AG10803 (cell line): ENCODE data around the gene KCNAB2.

Source experiments
- DNase-seq: peaks from one replicate; pipeline ENCODE4 v3.0.0; 2010; ENCODE audit warnings: low read depth
- H3K4me3 ChIP-seq: 2 replicates; pipeline ENCODE4 v1.5.1; 2011; ENCODE audit warnings: mild to moderate bottlenecking, low read length, control low read depth
- TF ChIP-seq, protein P1 (sequence below): conservative IDR thresholded peaks from 2 replicates; pipeline ENCODE4 v1.5.1; 2011; ENCODE audit warnings: mild to moderate bottlenecking, low read length, control low read depth, inconsistent platforms

The KCNAB2 gene

GRCh38 chr1:6068932-6069331 is 23.2 kb downstream of the KCNAB2 start:
- DNase-seq, result no peak
- TF ChIP-seq, protein P1, sequence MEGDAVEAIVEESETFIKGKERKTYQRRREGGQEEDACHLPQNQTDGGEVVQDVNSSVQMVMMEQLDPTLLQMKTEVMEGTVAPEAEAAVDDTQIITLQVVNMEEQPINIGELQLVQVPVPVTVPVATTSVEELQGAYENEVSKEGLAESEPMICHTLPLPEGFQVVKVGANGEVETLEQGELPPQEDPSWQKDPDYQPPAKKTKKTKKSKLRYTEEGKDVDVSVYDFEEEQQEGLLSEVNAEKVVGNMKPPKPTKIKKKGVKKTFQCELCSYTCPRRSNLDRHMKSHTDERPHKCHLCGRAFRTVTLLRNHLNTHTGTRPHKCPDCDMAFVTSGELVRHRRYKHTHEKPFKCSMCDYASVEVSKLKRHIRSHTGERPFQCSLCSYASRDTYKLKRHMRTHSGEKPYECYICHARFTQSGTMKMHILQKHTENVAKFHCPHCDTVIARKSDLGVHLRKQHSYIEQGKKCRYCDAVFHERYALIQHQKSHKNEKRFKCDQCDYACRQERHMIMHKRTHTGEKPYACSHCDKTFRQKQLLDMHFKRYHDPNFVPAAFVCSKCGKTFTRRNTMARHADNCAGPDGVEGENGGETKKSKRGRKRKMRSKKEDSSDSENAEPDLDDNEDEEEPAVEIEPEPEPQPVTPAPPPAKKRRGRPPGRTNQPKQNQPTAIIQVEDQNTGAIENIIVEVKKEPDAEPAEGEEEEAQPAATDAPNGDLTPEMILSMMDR, result no peak

DNA sequence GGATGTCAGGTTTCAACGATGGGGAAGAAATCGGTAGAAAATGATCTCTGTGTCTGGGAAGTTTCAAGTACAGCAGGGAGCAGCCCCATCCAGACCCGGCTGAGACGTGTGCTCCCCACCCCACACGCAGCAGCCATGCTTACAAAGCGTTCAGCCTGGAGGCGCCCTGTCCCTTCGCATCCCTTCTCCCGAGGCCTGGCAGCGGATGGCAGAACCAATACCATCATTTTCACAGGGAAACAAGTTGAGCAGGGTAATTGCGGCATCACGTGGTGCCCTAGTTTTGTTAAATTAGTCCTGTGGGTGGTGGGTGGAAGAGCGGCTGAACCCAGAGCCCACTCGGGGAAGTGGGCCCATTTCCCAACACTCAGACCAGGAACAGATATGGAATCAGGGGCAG is 23.9 kb downstream of the KCNAB2 start:
- H3K4me3 ChIP-seq, result no peak overlapping the region
- TF ChIP-seq, protein P1, result no peak
- DNase-seq, result no peak

More at GRCh38 chr1:6068932-6069331, 23.2 kb downstream of the KCNAB2 start:
- no peak overlapping the region for H3K4me3 ChIP-seq

GRCh38 chr1:6070450-6070974 is 24.8 kb downstream of the KCNAB2 start:
- no peak for DNase-seq
- no peak overlapping the region for H3K4me3 ChIP-seq
- TF ChIP-seq, protein P1, result no peak

DNA sequence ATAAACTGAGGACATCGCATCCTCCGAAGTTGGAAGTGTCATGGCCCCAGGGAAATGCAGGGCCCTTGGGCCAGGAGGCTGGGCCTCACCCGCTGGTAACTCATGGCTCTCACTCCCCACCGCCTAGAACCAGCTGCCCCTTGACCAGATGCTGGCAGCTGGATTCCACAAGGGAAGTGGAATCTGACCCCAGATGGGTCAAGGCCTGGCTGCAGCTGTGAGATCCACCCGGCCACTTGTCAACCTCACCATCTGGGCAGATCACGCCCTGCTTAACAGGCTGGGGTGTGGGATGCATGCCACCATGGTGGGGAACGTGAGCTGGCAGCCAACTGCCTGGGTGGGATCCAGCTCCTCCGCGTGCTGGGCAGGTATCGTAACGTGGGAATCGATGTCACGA is 25.5 kb downstream of the KCNAB2 start:
- no peak for DNase-seq
- H3K4me3 ChIP-seq, result no peak overlapping the region
- TF ChIP-seq, protein P1, result no peak

GRCh38 chr1:6072774-6073479 is 27.2 kb downstream of the KCNAB2 start:
- DNase-seq, result no peak
- TF ChIP-seq, protein P1, result no peak
- no peak overlapping the region for H3K4me3 ChIP-seq

DNA sequence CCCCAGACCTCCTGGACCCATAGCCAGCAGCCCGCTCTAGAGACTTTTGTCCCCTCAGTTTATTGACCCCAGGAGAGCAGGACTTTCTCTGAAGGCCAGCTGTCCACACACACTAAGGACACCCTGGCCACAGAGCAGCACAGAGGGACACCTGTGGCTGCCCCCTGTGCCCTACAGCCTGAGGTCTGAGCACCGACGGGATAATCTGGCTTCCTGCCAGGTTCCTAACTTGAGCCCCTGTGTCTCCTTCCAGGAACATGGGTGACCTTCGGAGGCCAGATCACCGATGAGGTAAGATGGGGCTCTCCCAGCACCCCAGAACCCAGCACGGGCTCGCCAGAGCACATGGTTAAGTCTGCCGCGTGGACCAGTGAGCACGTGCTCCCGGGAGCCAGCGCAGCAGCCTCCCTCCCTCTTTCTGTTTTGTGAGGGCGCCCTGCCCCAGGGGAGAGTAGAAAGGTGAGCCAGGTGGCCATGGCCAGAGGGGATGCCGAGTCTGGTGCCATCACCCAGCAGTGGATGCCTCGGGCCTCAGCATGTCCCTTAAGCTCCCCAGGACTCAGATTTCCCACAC is 27.9 kb downstream of the KCNAB2 start:
- TF ChIP-seq, protein P1, result no peak
- no peak for DNase-seq
- H3K4me3 ChIP-seq, result no peak overlapping the region
